ENCODE measurements around the gene SUCLA2. TPM values are rescaled to one million over a fixed set of nuclear protein-coding genes. Genes with fewer than 3 reads are reported as not detected.

SUCLA2 gene
- total RNA-seq, 1 experiment from 2014 or later, result 39.1 TPM

DNA sequence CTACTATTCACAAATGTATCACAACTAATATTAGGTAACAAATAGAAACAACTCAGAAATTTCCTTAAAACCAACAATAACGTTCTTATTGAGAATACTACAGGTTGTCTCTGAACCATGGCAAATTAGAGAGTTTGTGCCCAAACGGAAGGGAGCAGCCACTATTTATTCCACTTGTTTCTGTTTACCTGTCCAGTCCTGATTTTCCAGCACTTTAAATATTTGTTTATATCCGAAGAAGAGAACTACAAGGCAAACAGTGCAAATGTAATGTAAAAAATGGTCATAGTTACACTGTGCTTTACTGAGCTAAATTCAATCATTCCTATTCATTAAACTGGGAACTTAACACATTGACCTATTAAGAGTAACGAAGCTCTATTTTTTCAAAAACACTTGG, 9.2 kb downstream of the SUCLA2 start:
- RAD21 ChIA-PET (ENCODE audit: low non-redundant PET in 1 of 2, low total read pairs in 2 of 2, uncharacterized antibody in 2 of 2, unreplicated experiment in 2 of 2), result no interaction called here
- no peak for DNase-seq (ENCODE audit: low read depth, low spot score)
- Histone ChIP-seq H4K20me1 (ENCODE audit: insufficient read depth) (no peaks in the 10 kb centered on the region), H3K4me1 (ENCODE audit: control insufficient read depth in 1 of 2, insufficient read depth in 2 of 2, low read length in 2 of 2) (no peaks in the 10 kb centered on the region), H2AFZ (ENCODE audit: low read depth, low read length, poor library complexity, severe bottlenecking) (no peak overlapping the region), H3K36me3 (ENCODE audit: control insufficient read depth in 1 of 2, insufficient read depth in 2 of 2, low read length in 2 of 2) (peaks cover 0 to 6% of the 10 kb centered on the region in 2 experiments; a peak in 2 of 4 replicates), H3K79me2 (ENCODE audit: insufficient read depth, low read length) (peaks cover 45% of the 10 kb centered on the region), H3K27ac (ENCODE audit: low read depth, low read length) (no peak overlapping the region), H3K4me3 (replicated peaks in 1 of 2; ENCODE audit: low read depth in 1 of 2, low read length in 2 of 2) (no peak overlapping the region), H3K9me2 (ENCODE audit: insufficient read depth) (no peaks in the 10 kb centered on the region), H3K27me3 (ENCODE audit: insufficient read depth, low read length) (no peaks in the 10 kb centered on the region), H3K4me2 (ENCODE audit: low read length) (no peak overlapping the region), H3K9me3 (ENCODE audit: control insufficient read depth in 1 of 2, insufficient read depth in 1 of 2, low read depth in 1 of 2, low read length in 2 of 2) (no peaks in the 10 kb centered on the region), H3K9ac (ENCODE audit: low read length) (no peak overlapping the region)
- intact Hi-C loops (cut with micrococcal nuclease), result no loop called here
- POLR2A ChIA-PET, result no interaction called here
- CTCF ChIA-PET, result no interaction called here
- TF ChIP-seq POLR2AphosphoS5 (IDR thresholded peaks at IDR 0.05; ENCODE audit: low read depth, low read length) (no peak), JUND (IDR thresholded peaks at IDR 0.05) (no peak), CEBPB (IDR thresholded peaks at IDR 0.05; ENCODE audit: low read depth) (no peak), ELF1 (IDR thresholded peaks at IDR 0.05; ENCODE audit: borderline replicate concordance, low read depth) (no peak), MAX (IDR thresholded peaks at IDR 0.05) (no peak), ZNF274 (IDR thresholded peaks at IDR 0.05; ENCODE audit: low read depth, low read length) (no peak), TCF7L2 (IDR thresholded peaks at IDR 0.05; ENCODE audit: borderline replicate concordance, extremely low read depth, insufficient read depth, insufficient read length) (no peak), FOSL1 (IDR thresholded peaks at IDR 0.05; ENCODE audit: low read depth) (no peak), EZH2phosphoT487 (IDR thresholded peaks at IDR 0.05; ENCODE audit: borderline replicate concordance) (no peak), CBX3 (IDR thresholded peaks at IDR 0.05; ENCODE audit: low read depth) (no peak), EZH2 (IDR thresholded peaks at IDR 0.05) (no peak), ATF3 (IDR thresholded peaks at IDR 0.05) (no peak), SIN3A (IDR thresholded peaks at IDR 0.05; ENCODE audit: low read depth) (no peak), ZFX (IDR thresholded peaks at IDR 0.05) (no peak), SRF (IDR thresholded peaks at IDR 0.05; ENCODE audit: low read depth) (no peak), POLR2A (IDR thresholded peaks at IDR 0.05; ENCODE audit: borderline replicate concordance, extremely low read depth, insufficient read depth, insufficient read length) (no peak), EGR1 (IDR thresholded peaks at IDR 0.05; ENCODE audit: low read depth) (no peak)
- TF ChIP-seq, protein P1, sequence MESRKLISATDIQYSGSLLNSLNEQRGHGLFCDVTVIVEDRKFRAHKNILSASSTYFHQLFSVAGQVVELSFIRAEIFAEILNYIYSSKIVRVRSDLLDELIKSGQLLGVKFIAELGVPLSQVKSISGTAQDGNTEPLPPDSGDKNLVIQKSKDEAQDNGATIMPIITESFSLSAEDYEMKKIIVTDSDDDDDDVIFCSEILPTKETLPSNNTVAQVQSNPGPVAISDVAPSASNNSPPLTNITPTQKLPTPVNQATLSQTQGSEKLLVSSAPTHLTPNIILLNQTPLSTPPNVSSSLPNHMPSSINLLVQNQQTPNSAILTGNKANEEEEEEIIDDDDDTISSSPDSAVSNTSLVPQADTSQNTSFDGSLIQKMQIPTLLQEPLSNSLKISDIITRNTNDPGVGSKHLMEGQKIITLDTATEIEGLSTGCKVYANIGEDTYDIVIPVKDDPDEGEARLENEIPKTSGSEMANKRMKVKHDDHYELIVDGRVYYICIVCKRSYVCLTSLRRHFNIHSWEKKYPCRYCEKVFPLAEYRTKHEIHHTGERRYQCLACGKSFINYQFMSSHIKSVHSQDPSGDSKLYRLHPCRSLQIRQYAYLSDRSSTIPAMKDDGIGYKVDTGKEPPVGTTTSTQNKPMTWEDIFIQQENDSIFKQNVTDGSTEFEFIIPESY (IDR thresholded peaks at IDR 0.05; ENCODE audit: extremely low read depth, insufficient replicate concordance, low read length), result no peak
- TF ChIP-seq, protein P2, sequence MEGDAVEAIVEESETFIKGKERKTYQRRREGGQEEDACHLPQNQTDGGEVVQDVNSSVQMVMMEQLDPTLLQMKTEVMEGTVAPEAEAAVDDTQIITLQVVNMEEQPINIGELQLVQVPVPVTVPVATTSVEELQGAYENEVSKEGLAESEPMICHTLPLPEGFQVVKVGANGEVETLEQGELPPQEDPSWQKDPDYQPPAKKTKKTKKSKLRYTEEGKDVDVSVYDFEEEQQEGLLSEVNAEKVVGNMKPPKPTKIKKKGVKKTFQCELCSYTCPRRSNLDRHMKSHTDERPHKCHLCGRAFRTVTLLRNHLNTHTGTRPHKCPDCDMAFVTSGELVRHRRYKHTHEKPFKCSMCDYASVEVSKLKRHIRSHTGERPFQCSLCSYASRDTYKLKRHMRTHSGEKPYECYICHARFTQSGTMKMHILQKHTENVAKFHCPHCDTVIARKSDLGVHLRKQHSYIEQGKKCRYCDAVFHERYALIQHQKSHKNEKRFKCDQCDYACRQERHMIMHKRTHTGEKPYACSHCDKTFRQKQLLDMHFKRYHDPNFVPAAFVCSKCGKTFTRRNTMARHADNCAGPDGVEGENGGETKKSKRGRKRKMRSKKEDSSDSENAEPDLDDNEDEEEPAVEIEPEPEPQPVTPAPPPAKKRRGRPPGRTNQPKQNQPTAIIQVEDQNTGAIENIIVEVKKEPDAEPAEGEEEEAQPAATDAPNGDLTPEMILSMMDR (IDR thresholded peaks at IDR 0.05 in 2 of 3, conservative IDR thresholded peaks at IDR 0.05 in 1 of 3; ENCODE audit: borderline replicate concordance in 1 of 3, insufficient read depth in 1 of 3, low read depth in 2 of 3, low read length in 2 of 3), result no peak
- ATAC-seq, result no peak
- BruUV-seq (replicated peaks), result no TSS peak
